HCT116 (cell line): ENCODE results near the gene EPHX1. TPM values are rescaled to one million over a fixed set of nuclear protein-coding genes. Genes with fewer than 3 reads are reported as not detected.
"Not testable (repeated sequence)": the region's sequence is repeated elsewhere in the genome, so short reads cannot be mapped to it uniquely, and the experiment has no call there.

ENCODE experiments used
- ATAC-seq: fragments of 200-7000 bp; cut with Tn5 transposase; 2 replicates; pipeline ENCODE4 v1.9.1; 2020; ENCODE audit warnings: mild to moderate bottlenecking, moderate library complexity
- BruUV-seq: library from RNA; stranded (reverse); fragments of 400-500 nt; replicated peaks from 2 replicates; lab custom pipeline; 2021; lab: Mats Ljungman, UMichigan
- CTCF ChIA-PET: fragments of 300-600 bp; sonication (Branson Sonifier 250); formaldehyde crosslinking; loops from one replicate; lab custom pipeline; 2021; ENCODE audit warnings: antibody characterized with exemption; lab: Charles Lee
- POLR2A ChIA-PET: fragments of 300-600, 350-600 bp; sonication (Branson Sonifier 250); formaldehyde crosslinking; loops from one replicate; lab custom pipeline; 2021; ENCODE audit warnings: antibody characterized with exemption; lab: Charles Lee
- RAD21 ChIA-PET, 2 experiments: fragments of 300-600 bp; sonication (Branson Sonifier 250); formaldehyde crosslinking; loops; one replicate each; lab custom pipeline; 2023; ENCODE audit warnings: low total read pairs in 2 of 2; ENCODE audit not compliant: uncharacterized antibody in 2 of 2, unreplicated experiment in 2 of 2, low non-redundant PET in 1 of 2; lab: Charles Lee
- DNase-seq: peaks from one replicate; pipeline ENCODE4 v3.0.0-alpha.2; 2010; ENCODE audit warnings: low read depth, low spot score
- H2AFZ ChIP-seq: fragments of 200-600 bp; shearing (Covaris generic), sonication (generic); 2 replicates; pipeline ENCODE4 v1.6.1; 2017; ENCODE audit warnings: low read depth, mixed run types, mixed read lengths, antibody characterized with exemption, low read length; ENCODE audit not compliant: poor library complexity, severe bottlenecking
- H3K27ac ChIP-seq: 2 replicates; pipeline ENCODE4 v1.5.1; 2012; ENCODE audit warnings: low read depth, low read length
- H3K27me3 ChIP-seq: fragments of 200-600 bp; sonication (generic); 2 replicates; pipeline ENCODE4 v1.6.1; 2016; ENCODE audit warnings: mixed run types, low read length, mixed read lengths; ENCODE audit not compliant: insufficient read depth
- H3K36me3 ChIP-seq, 2 experiments: fragments of 200-500 bp in 1 of 2; fragments of 200-600 bp in 1 of 2; sonication (Bioruptor generic) in 1 of 2; sonication (generic) in 1 of 2; 2 replicates each; pipeline versions ENCODE4 v1.5.1 to v1.6.1; 2014 to 2016; ENCODE audit warnings: low read length in 2 of 2, inconsistent platforms in 1 of 2, mixed read lengths in 1 of 2, mixed run types in 1 of 2; ENCODE audit not compliant: insufficient read depth in 2 of 2, control insufficient read depth in 1 of 2
- H3K4me1 ChIP-seq, 2 experiments: fragments of 200-600 bp in 1 of 2; sonication (generic) in 1 of 2; 2 replicates each; pipeline versions ENCODE4 v1.5.1 to v1.6.1; 2012 to 2017; ENCODE audit warnings: low read length in 2 of 2, inconsistent platforms in 1 of 2, mild to moderate bottlenecking in 1 of 2, mixed read lengths in 1 of 2, mixed run types in 1 of 2, moderate library complexity in 1 of 2; ENCODE audit not compliant: insufficient read depth in 2 of 2, control insufficient read depth in 1 of 2
- H3K4me2 ChIP-seq: fragments of 200-600 bp; sonication (generic); 2 replicates; pipeline ENCODE4 v1.6.1; 2017; ENCODE audit warnings: mixed run types, low read length, mixed read lengths
- H3K4me3 ChIP-seq, 2 experiments: fragments of 200-600 bp in 1 of 2; sonication (generic) in 1 of 2; replicated peaks in 1 of 2; 2 replicates each; pipeline ENCODE4 v1.5.1; 2011 to 2016; ENCODE audit warnings: low read length in 2 of 2, control low read depth in 1 of 2, low read depth in 1 of 2, mild to moderate bottlenecking in 1 of 2, mixed read lengths in 1 of 2, mixed run types in 1 of 2
- H3K79me2 ChIP-seq: fragments of 200-600 bp; sonication (generic); 2 replicates; pipeline ENCODE4 v1.6.1; 2017; ENCODE audit warnings: mild to moderate bottlenecking, mixed run types, low read length, moderate library complexity, mixed read lengths; ENCODE audit not compliant: insufficient read depth
- H3K9ac ChIP-seq: fragments of 200-600 bp; sonication (generic); 2 replicates; pipeline ENCODE4 v1.6.1; 2016; ENCODE audit warnings: low read length, mixed read lengths
- H3K9me2 ChIP-seq: fragments of 200-600 bp; sonication (generic), shearing (Covaris generic); 2 replicates; pipeline ENCODE4 v1.6.1; 2017; ENCODE audit warnings: mixed run types, mild to moderate bottlenecking, moderate library complexity; ENCODE audit not compliant: insufficient read depth
- H3K9me3 ChIP-seq, 2 experiments: fragments of 200-500 bp in 1 of 2; fragments of 200-600 bp in 1 of 2; sonication (Bioruptor generic) in 1 of 2; sonication (generic) in 1 of 2; 2 replicates each; pipeline ENCODE4 v1.6.1; 2014 to 2017; ENCODE audit warnings: low read length in 2 of 2, mixed read lengths in 2 of 2, inconsistent platforms in 1 of 2, low read depth in 1 of 2, mild to moderate bottlenecking in 1 of 2, mixed run types in 1 of 2, moderate library complexity in 1 of 2; ENCODE audit not compliant: control insufficient read depth in 1 of 2, insufficient read depth in 1 of 2
- H4K20me1 ChIP-seq: fragments of 200-600 bp; sonication (generic), shearing (Covaris generic); 2 replicates; pipeline ENCODE4 v1.6.1; 2017; ENCODE audit warnings: mixed run types, mild to moderate bottlenecking, moderate library complexity; ENCODE audit not compliant: insufficient read depth
- ATF3 ChIP-seq: IDR thresholded peaks from 2 replicates; pipeline ENCODE4 v1.6.1; 2012
- ELF1 ChIP-seq: IDR thresholded peaks from 2 replicates; pipeline ENCODE4 v1.6.1; 2012; ENCODE audit warnings: low read depth, borderline replicate concordance
- EZH2 ChIP-seq: fragments of 200-600 bp; sonication (generic); IDR thresholded peaks from 2 replicates; pipeline ENCODE4 v1.6.1; 2017; ENCODE audit warnings: antibody characterized with exemption, mixed run types
- EZH2phosphoT487 ChIP-seq: fragments of 200-600 bp; IDR thresholded peaks from 2 replicates; pipeline ENCODE4 v1.6.1; 2018; ENCODE audit warnings: antibody characterized with exemption, borderline replicate concordance
- FOSL1 ChIP-seq: IDR thresholded peaks from 2 replicates; pipeline ENCODE4 v1.6.1; 2012; ENCODE audit warnings: low read depth
- POLR2A ChIP-seq: IDR thresholded peaks from 2 replicates; pipeline ENCODE4 v1.7.0; 2011; ENCODE audit warnings: borderline replicate concordance; ENCODE audit not compliant: insufficient read depth, insufficient read length; ENCODE audit errors: extremely low read depth
- POLR2AphosphoS5 ChIP-seq: IDR thresholded peaks from 2 replicates; pipeline ENCODE4 v1.6.1; 2011; ENCODE audit warnings: mild to moderate bottlenecking, low read depth, low read length, moderate library complexity
- REST ChIP-seq: IDR thresholded peaks from 2 replicates; pipeline ENCODE4 v1.6.1; 2012; ENCODE audit warnings: low read depth
- SP1 ChIP-seq: IDR thresholded peaks from 2 replicates; pipeline ENCODE4 v1.6.1; 2012; ENCODE audit warnings: low read depth
- intact Hi-C: fragments of 100-400 bp; cut with micrococcal nuclease; formaldehyde crosslinking; loops from 2 replicates; pipeline ENCODE4 v1.10.0; 2022
- total RNA-seq: library from RNA; stranded (reverse); gene quantifications from one replicate; pipeline ENCODE4 v1.2.1, GENCODE V29; 2021; ENCODE audit not compliant: unreplicated experiment

Gene EPHX1
- total RNA-seq, 1 experiment from 2014 or later = 44.6 TPM

- DNase-seq, H3K79me2 ChIP-seq, H3K9ac ChIP-seq, H4K20me1 ChIP-seq, RAD21 ChIA-PET, H3K36me3 ChIP-seq, POLR2A ChIA-PET, ATAC-seq, BruUV-seq, intact Hi-C loops, H3K9me2 ChIP-seq, H3K4me1 ChIP-seq, H2AFZ ChIP-seq, H3K4me2 ChIP-seq, H3K27ac ChIP-seq, H3K4me3 ChIP-seq, CTCF ChIA-PET, H3K9me3 ChIP-seq, H3K27me3 ChIP-seq: not testable (repeated sequence)
Observed at GRCh38 chr1:225801146-225801545, 8.8 kb upstream of the EPHX1 start.

- Histone ChIP-seq H2AFZ (no peak overlapping the region), H3K9me2 (no peaks in the 10 kb centered on the region), H3K9ac (no peak overlapping the region), H3K27ac (no peak overlapping the region), H3K4me1 (peaks cover 5 to 12% of the 10 kb centered on the region in 2 experiments), H3K27me3 (no peaks in the 10 kb centered on the region), H3K4me2 (no peak overlapping the region), H4K20me1 (no peaks in the 10 kb centered on the region), H3K4me3 (no peak overlapping the region), H3K36me3 (no peaks in the 10 kb centered on the region), H3K79me2 (no peaks in the 10 kb centered on the region), H3K9me3 (no peaks in the 10 kb centered on the region)
- ATAC-seq (no peak), DNase-seq (no peak)
- POLR2A ChIA-PET = no interaction called here
- RAD21 ChIA-PET = no interaction called here
- CTCF ChIA-PET = interaction anchor here (0.9 kb wide), 1 partner anchor 14 kb away, joined by 3 read pairs; no protein-coding TSS in a partner anchor
- intact Hi-C loops = no loop called here
- BruUV-seq = no TSS peak
- TF ChIP-seq EZH2 (no peak), POLR2A (no peak), POLR2AphosphoS5 (no peak), EZH2phosphoT487 (no peak), SP1 (no peak), FOSL1 (no peak), ATF3 (no peak), ELF1 (no peak), REST (no peak)
Observed at GRCh38 chr1:225806249-225806648, 3.7 kb upstream of the EPHX1 start.

- H3K4me2 ChIP-seq, H3K36me3 ChIP-seq, H3K9ac ChIP-seq, H3K27ac ChIP-seq, ATAC-seq, H3K27me3 ChIP-seq, H3K9me2 ChIP-seq, H4K20me1 ChIP-seq, H3K9me3 ChIP-seq, RAD21 ChIA-PET, POLR2A ChIA-PET, intact Hi-C loops, DNase-seq, H3K79me2 ChIP-seq, H2AFZ ChIP-seq, BruUV-seq, H3K4me3 ChIP-seq: not testable (repeated sequence)
- H3K4me1 ChIP-seq = peaks cover 7 to 16% of the 10 kb centered on the region in 2 experiments
- CTCF ChIA-PET = interaction anchor here (0.9 kb wide), 1 partner anchor 14 kb away, joined by 3 read pairs; no protein-coding TSS in a partner anchor
Observed at GRCh38 chr1:225806736-225807135, 3.2 kb upstream of the EPHX1 start.
